Keratinocyte (primary cell): ENCODE results near the gene STIP1. TPM values are rescaled to one million over a fixed set of nuclear protein-coding genes. Genes with fewer than 3 reads are reported as not detected.

Source experiments
- DNase-seq: peaks from one replicate; pipeline ENCODE4 v3.0.0-alpha.2; 2011; ENCODE audit warnings: low read depth, missing footprints, low spot score
- FAIRE-seq: peaks from 2 replicates; lab custom pipeline; 2011; peaks lifted over from hg19 to GRCh38; lab: Jason Lieb, UNC
- H2AFZ ChIP-seq: 2 replicates; pipeline ENCODE4 v1.6.0; 2012; ENCODE audit warnings: low read length, control low read depth, inconsistent platforms; ENCODE audit not compliant: control insufficient read depth
- H3K27ac ChIP-seq: 2 replicates; pipeline ENCODE4 v1.5.1; 2011; ENCODE audit warnings: low read length; ENCODE audit not compliant: control insufficient read depth, insufficient read depth
- H3K27me3 ChIP-seq: 3 replicates; pipeline ENCODE4 v1.6.0; 2011; ENCODE audit warnings: low read length; ENCODE audit not compliant: control insufficient read depth, insufficient read depth; ENCODE audit errors: extremely low read depth
- H3K36me3 ChIP-seq, 2 experiments: 2 replicates in 1 of 2; 3 replicates in 1 of 2; pipeline ENCODE4 v1.5.1; 2011; ENCODE audit warnings: low read length in 2 of 2, mild to moderate bottlenecking in 1 of 2; ENCODE audit not compliant: control insufficient read depth in 2 of 2, insufficient read depth in 2 of 2; ENCODE audit errors: extremely low read depth in 1 of 2
- H3K4me1 ChIP-seq: 3 replicates; pipeline ENCODE4 v1.5.1; 2011; ENCODE audit warnings: low read length; ENCODE audit not compliant: control insufficient read depth, insufficient read depth; ENCODE audit errors: extremely low read depth
- H3K4me2 ChIP-seq: 3 replicates; pipeline ENCODE4 v1.6.0; 2011; ENCODE audit warnings: low read depth, low read length; ENCODE audit not compliant: control insufficient read depth, insufficient read depth; ENCODE audit errors: extremely low read depth
- H3K4me3 ChIP-seq, 3 experiments: fragments of 200-600 bp in 1 of 3; sonication (generic) in 1 of 3; 2 replicates in 2 of 3; 3 replicates in 1 of 3; pipeline ENCODE4 v1.5.1; 2011 to 2016; ENCODE audit warnings: low read length in 3 of 3, mild to moderate bottlenecking in 3 of 3, control low read depth in 2 of 3, inconsistent platforms in 1 of 3, low read depth in 1 of 3, mixed read lengths in 1 of 3, mixed run types in 1 of 3, moderate library complexity in 1 of 3; ENCODE audit not compliant: control insufficient read depth in 2 of 3, insufficient read depth in 2 of 3; ENCODE audit errors: extremely low read depth in 1 of 3
- H3K79me2 ChIP-seq: 2 replicates; pipeline ENCODE4 v1.6.0; 2012; ENCODE audit warnings: low read length; ENCODE audit not compliant: control insufficient read depth, insufficient read depth
- H3K9ac ChIP-seq: 3 replicates; pipeline ENCODE4 v1.6.0; 2011; ENCODE audit warnings: low read length; ENCODE audit not compliant: control insufficient read depth, insufficient read depth; ENCODE audit errors: extremely low read depth
- H3K9me1 ChIP-seq: 3 replicates; pipeline ENCODE4 v1.6.0; 2011; ENCODE audit warnings: low read length; ENCODE audit not compliant: control insufficient read depth, insufficient read depth; ENCODE audit errors: extremely low read depth
- H3K9me3 ChIP-seq: 2 replicates; pipeline ENCODE4 v1.5.1; 2012; ENCODE audit warnings: low read depth, low read length; ENCODE audit not compliant: control insufficient read depth
- H4K20me1 ChIP-seq: 3 replicates; pipeline ENCODE4 v1.6.0; 2011; ENCODE audit warnings: low read length; ENCODE audit not compliant: control insufficient read depth, insufficient read depth; ENCODE audit errors: extremely low read depth
- EZH2 ChIP-seq: IDR thresholded peaks from one replicate; pipeline ENCODE4 v1.6.1; 2012; ENCODE audit warnings: inconsistent platforms, mild to moderate bottlenecking, low read length, moderate library complexity
- dilution Hi-C: fragments of 300-500 bp; cut with MboI; formaldehyde crosslinking; loops from one replicate; pipeline ENCODE4 v1.7.0; 2020; ENCODE audit warnings: low sequenced_read_pairs; ENCODE audit not compliant: extremely low pct_ligation_motif_present
- polyA plus RNA-seq, 5 experiments: library from polyadenylated mRNA; depleted of rRNA in 3 of 5; stranded (reverse) in 3 of 5; stranded (forward) in 1 of 5; unstranded in 1 of 5; fragments of >200 nt; gene quantifications; 1 replicate in 1 of 5; 2 replicates in 3 of 5; 3 replicates in 1 of 5; pipeline versions ENCODE4 v1.2.1 to v1.2.3, GENCODE V29; 2011 to 2012; ENCODE audit warnings: missing spikeins in 2 of 5, low read depth in 1 of 5, low replicate concordance in 1 of 5
- TF ChIP-seq, protein P1 (sequence below), 3 experiments: IDR thresholded peaks in 1 of 3; conservative IDR thresholded peaks in 1 of 3; optimal IDR thresholded peaks in 1 of 3; 2 replicates in 2 of 3; 3 replicates in 1 of 3; pipeline versions ENCODE3 to v1.5.1; 2011; ENCODE audit warnings: low read length in 3 of 3, mild to moderate bottlenecking in 3 of 3, moderate library complexity in 2 of 3, control low read depth in 1 of 3, inconsistent platforms in 1 of 3; ENCODE audit not compliant: insufficient read depth in 2 of 3; ENCODE audit errors: extremely low read depth in 1 of 3

The STIP1 gene
- polyA plus RNA-seq, 1 donor (not counting 4 experiments of a cell fraction or from before 2014, with no cell fraction given): 206 TPM

DNA sequence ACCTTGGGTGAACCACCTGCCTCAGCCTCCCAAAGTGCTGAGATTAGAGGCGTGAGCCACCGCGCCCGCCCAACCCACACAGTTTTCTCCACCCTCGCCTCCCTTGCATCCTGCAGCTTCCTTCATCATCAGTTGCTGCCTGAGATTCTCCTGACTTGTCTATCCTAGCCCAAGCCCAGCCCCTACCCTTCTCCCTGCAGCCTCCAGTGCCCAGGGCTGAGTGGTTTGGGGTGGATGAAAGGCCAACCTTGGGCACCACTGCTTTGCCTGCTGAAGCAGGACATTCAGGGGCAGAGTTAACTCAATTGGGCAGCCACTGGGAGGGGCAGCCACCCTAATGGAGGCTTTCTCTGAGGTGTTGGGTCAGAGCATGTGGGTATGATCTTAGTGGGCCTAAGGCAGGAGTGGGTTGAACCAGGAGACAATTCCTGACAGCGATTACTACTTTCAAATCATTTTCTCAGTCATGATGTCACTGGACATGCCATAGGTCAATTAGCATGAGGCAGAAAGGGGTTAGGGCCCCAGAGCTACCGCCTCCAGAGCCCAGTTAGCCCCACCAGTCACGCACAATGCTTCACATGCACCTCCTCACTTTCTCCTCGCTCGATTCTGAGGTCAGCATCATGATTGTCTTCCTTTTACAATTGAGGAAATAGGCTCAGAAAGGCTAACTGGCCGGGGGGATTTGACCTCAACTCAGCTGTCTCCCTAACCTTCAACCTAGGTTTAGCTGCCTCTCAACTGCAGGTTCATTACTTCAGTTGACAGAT lies 53.9 kb downstream of the STIP1 start:
- dilution Hi-C loops: no loop called here
- no peaks in the 10 kb centered on the region for H3K27me3 ChIP-seq
- H3K4me2 ChIP-seq: peak overlapping the region; percentile 76
- peak overlapping the region; percentile 89 for H3K9ac ChIP-seq
- no peaks in the 10 kb centered on the region for H3K9me3 ChIP-seq
- H2AFZ ChIP-seq: no peak overlapping the region
- H3K9me1 ChIP-seq: no peaks in the 10 kb centered on the region
- peak overlapping the region; percentile 98 for H3K27ac ChIP-seq
- FAIRE-seq: no peak
- peaks cover 12% of the 10 kb centered on the region for H3K79me2 ChIP-seq
- H3K4me3 ChIP-seq: peak overlapping the region in 1 of 3 experiments; percentile 74
- peaks cover 52% of the 10 kb centered on the region for H3K4me1 ChIP-seq
- no peak for DNase-seq
- H3K36me3 ChIP-seq: peaks cover 14 to 34% of the 10 kb centered on the region in 2 experiments
- TF ChIP-seq, protein P1, sequence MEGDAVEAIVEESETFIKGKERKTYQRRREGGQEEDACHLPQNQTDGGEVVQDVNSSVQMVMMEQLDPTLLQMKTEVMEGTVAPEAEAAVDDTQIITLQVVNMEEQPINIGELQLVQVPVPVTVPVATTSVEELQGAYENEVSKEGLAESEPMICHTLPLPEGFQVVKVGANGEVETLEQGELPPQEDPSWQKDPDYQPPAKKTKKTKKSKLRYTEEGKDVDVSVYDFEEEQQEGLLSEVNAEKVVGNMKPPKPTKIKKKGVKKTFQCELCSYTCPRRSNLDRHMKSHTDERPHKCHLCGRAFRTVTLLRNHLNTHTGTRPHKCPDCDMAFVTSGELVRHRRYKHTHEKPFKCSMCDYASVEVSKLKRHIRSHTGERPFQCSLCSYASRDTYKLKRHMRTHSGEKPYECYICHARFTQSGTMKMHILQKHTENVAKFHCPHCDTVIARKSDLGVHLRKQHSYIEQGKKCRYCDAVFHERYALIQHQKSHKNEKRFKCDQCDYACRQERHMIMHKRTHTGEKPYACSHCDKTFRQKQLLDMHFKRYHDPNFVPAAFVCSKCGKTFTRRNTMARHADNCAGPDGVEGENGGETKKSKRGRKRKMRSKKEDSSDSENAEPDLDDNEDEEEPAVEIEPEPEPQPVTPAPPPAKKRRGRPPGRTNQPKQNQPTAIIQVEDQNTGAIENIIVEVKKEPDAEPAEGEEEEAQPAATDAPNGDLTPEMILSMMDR (optimal IDR thresholded peaks at IDR 0.05 in 1 of 3, IDR thresholded peaks at IDR 0.05 in 1 of 3, conservative IDR thresholded peaks at IDR 0.05 in 1 of 3; ENCODE audit: extremely low read depth in 1 of 3, insufficient read depth in 2 of 3, low read length in 3 of 3): no peak
- no peak for TF ChIP-seq EZH2
- H4K20me1 ChIP-seq: no peaks in the 10 kb centered on the region

DNA sequence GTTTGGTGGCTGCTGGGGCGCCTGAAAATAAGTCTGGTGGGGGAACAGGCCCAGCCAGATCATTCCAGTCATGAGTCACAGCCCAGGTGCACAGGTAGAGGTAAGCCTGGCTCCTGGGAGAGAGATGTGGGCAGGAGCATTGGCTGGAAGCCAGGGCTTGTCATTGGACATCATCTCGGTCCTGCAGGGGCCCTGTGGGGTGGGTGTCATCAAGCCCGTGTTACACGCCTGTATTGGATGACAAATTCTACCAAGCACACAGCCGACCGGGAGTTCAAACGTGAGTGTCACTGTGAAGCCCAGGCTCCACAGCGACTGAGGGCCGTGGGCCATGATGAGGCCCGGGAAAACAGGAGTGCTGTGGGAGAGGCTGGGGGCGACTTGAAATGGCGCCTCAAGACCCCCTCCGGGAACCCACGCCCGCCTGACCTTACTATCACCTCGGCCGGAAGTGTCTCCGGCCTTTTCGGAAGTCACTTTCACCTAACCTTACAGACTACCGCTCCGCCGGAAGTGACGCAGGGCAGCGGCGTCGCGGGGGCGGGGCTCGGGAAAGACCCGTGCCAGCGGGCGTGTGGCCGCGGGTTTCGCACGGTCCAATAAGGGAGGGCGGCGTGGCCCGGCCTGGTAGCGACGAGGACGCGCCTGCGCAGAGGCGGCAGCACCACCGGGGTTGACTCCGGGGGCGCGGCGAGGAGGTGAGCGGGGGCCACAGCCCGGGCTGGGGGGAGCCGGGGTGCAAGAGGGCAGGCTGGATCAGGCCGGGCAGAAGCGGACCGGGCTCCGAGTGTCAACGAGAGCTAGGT lies 54.7 kb downstream of the STIP1 start, which contains the start of gene FKBP2:
TSS of gene FKBP2 (plus strand) at position 661 of the 806 bp plus-strand sequence. CDS start 1,293 bp downstream, outside the sequence.
- Histone ChIP-seq H4K20me1 (no peaks in the 10 kb centered on the region), H3K36me3 (peaks cover 14 to 32% of the 10 kb centered on the region in 2 experiments), H3K9ac (peak within 1 kb of the TSS; percentile 89), H2AFZ (peak within 1 kb of the TSS; percentile 65), H3K4me3 (peak within 1 kb of the TSS; percentile 74 to 87 (median 82)), H3K9me1 (no peaks in the 10 kb centered on the region), H3K4me1 (peaks cover 49% of the 10 kb centered on the region), H3K4me2 (peak within 1 kb of the TSS; percentile 76), H3K9me3 (no peaks in the 10 kb centered on the region), H3K27ac (peak within 1 kb of the TSS; percentile 98), H3K27me3 (no peaks in the 10 kb centered on the region), H3K79me2 (peaks cover 20% of the 10 kb centered on the region)
- dilution Hi-C loops: no loop called here
- FAIRE-seq (peak; percentile 86), DNase-seq (peak; percentile 99)
- TF ChIP-seq, protein P1 (optimal IDR thresholded peaks at IDR 0.05 in 1 of 3, IDR thresholded peaks at IDR 0.05 in 1 of 3, conservative IDR thresholded peaks at IDR 0.05 in 1 of 3; ENCODE audit: extremely low read depth in 1 of 3, insufficient read depth in 2 of 3, low read length in 3 of 3): no peak
- TF ChIP-seq EZH2: no peak
